GM18502 (cell line): ENCODE data around the gene CADM2.

Source experiments
- ATAC-seq: cut with Tn5 transposase; IDR thresholded peaks from one replicate; pipeline ENCODE4 v1.9.1; 2021; ENCODE audit warnings: mild to moderate bottlenecking; ENCODE audit not compliant: unreplicated experiment, poor library complexity

CADM2 gene

DNA sequence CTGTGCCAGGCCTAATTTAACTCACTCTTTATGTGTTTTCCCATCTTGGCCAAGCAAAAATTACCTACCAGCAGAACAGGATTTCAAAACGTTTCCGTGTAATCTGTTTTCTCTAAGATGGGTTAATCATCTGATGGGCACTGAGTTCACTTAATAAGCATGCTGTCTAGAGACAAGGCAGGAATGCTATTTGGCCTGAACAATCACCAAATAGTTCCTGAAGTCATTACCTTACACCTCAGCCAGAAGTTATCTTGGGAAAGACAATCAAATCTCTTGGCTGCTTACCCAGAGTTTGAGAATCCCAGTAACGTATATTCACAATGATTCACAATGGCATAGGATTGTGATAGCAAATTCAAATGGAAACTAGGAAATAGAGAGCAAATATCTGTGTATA, 779.1 kb downstream of the CADM2 start:
- ATAC-seq: no peak

DNA sequence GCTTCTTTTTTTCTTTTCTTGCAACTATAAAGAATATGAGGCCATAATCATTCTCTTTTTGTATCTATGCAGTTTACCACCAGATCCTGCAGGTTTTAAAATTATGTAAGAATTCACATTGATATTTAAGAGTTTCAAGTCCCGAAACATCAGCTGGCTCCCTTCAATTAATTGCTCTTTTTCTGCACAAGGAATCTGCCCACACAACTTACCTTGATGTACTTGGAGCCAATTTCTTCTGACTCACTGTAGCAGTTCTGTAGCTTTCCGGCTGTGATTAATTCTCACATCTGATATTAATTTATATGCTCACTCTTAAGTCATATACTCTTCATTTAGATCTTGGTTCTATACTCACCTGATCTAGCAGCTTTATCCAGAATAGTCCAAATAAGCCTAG, 781.8 kb downstream of the CADM2 start:
- no peak for ATAC-seq

DNA sequence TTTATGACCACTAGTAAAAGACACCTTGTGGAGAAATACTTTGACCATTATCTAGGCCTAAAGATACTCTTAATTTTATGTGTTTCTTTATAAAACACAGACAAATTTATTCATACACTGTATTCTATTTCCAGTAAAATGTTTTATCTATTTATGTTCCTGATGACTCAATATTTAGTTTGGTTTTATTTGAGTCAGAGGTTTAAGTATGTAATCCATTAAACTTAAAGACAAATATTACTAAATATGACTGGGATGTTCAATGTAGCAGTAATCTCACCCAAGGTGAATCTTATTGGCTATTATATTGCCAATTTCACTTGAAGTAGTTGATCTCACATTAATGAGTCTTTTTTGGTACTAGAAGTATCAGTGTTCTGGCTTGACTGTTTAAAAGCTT, 799.7 kb downstream of the CADM2 start:
- no peak for ATAC-seq

DNA sequence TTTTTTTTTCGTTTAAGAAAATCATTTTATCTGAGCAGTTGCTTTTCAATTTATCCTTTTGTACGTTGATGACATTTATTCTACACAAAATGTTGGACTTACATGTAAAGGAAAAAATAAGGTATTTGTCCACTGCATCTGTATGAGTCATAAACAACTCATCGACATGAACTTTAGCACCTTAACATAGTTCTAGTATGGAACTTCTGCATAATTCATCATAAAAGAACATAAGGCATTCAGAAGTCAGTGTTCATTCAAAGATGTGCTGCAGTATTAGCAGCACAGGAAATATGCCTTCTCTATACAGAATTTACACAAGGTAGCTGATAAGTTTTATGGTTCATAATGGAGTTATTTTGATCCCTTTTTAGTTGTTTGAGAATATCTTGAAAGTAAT, 801.6 kb downstream of the CADM2 start:
- ATAC-seq: no peak

DNA sequence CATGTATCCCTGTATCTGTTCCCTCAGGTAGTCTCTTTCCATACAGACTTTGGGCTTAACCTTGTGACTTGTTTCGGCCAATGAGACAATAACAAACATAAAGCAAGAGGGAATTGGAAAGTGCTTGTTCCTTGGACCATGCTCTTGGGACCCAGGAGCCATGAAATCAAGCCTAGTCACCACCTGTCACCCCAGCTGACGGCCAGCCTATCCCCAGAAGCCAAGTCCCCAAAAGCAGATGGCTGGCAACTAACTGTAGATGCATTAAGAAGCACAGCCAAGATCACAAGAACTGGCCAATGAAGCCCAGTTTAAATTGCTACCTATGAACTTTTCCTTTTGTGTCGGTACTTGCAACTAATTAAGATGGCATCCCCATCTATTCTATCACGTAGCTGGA, 822.0 kb downstream of the CADM2 start:
- ATAC-seq: no peak

DNA sequence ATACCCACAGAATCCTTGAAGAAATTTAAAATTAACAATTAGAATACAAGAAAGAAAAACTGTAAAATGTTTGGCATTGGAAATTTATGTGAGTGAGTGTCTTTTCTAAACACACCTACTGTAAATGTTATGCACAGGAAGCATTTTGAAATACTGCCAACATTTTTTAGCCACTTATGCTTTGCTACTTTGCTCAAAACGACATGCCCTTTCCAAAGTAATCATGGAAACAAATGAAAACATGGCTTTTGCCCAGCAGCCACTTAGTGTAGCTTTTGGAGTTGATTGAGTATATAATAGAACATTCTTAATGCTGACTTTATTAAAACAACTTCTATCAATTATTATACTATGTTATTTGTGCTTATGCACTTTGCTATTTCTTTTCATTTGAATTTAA, 823.0 kb downstream of the CADM2 start:
- ATAC-seq: no peak

DNA sequence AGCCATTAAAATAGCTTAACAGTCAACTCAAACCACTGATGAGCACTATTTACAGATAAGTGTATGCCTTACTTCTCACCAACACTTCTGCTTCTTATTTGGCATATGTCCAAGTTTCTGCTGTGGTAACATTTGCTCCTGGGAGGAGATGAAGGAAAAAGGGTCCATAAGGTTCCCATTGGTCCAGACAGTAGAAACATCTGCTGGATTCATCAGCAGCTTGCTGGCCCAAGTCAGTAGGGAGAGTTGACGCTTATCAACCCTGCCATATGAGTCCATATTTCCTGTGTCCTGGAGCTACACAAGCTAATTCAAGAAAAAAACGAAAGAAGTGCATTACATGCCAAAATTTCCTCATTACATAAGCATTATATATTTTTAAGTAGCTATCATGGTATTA, 824.5 kb downstream of the CADM2 start:
- no peak for ATAC-seq

DNA sequence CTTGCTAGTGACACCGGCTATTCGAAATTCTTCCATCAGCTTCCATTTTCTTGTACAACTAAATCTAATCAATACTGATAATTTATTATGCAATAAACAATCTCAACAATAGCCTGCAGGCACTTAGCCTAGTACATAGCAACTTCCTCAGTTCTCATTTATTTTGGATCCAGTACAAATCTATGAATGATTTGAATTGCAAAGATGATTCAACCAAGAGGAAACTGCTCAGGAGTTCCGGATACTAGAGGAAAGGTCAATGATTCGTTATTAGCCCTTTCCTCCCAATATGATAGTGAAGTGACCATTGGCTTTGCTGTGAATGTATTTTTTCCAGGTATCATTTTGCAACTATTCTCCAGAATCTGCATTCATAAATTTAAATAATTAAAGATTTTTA, 827.0 kb downstream of the CADM2 start:
- no peak for ATAC-seq

DNA sequence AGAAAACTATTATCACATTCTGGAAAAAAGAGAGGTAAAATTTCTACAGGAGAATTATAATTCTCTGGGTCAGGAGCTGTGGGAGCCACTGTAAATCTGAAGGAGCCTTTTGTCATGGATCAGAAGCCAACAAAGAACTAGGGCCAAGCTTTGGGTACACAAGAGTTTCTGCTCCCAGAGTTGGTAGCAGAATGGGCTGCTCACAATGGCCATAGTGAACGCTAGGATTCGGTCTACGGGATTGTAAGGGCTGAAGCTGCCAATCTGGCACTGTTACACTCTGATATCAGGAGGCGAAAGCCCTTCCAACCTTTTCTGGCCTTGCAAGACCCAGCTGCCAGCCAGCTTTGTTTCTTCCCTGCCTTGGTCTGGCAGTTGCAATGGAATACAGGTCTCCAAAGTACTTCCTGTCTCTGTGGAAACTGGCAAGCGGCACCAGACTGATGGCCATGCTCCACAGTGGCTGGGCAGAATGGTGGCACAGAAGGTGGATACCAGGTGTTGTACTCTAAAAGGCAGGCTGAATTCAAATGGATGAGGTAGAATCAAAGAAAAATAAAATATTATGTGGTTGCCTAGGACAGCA, 831.7 kb downstream of the CADM2 start:
- ATAC-seq: no peak

DNA sequence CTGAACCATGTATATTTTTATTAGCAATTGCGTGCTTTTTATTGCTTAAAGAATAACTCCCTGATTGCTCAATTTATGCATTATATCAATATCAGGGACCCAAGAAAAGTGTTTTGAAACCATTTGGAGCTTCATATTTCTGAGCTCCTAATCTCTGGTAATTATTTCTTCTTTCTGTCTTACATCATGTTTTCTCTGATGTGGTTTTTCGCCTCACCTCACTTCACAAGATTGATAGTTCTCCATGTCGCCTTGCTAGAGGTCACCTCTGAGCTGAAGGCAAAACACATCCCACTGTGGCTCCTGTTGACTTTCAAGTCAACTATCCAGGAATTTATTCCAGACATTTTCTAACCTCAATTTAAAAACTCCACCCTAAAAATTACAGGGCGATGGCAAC, 837.4 kb downstream of the CADM2 start:
- no peak for ATAC-seq

DNA sequence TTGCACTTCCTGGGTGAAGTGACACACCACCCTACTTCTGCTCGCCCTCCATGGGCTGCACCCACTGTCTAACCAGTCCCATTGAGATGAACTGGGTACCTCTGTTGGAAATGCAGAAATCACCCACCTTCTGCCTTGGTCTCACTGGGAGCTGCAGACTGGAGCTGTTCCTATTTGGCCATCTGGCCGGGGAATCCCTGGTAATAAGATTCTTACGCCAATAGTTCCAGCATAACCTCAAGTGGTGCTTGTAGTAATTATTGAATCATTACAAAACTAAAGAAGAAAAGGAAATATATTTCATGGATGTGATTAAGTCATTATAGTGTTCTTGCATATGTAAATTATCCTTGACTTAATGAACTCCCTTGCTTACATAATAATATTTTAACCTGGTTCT, 841.9 kb downstream of the CADM2 start:
- no peak for ATAC-seq

DNA sequence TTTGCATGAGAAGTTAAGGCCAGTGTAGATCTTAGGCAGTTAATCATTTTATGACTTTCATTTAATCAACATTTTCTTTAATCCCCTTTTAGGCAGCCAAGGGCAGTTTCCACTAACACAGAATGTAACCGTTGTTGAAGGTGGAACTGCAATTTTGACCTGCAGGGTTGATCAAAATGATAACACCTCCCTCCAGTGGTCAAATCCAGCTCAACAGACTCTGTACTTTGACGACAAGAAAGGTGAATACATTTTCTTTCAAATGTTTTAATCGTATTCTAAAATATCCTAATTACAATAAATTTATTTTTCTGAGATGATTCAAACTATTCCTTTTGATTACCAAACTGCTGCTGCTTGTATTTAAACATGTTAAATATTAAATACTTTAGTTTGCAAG, 843.2 kb downstream of the CADM2 start:
- ATAC-seq: no peak

DNA sequence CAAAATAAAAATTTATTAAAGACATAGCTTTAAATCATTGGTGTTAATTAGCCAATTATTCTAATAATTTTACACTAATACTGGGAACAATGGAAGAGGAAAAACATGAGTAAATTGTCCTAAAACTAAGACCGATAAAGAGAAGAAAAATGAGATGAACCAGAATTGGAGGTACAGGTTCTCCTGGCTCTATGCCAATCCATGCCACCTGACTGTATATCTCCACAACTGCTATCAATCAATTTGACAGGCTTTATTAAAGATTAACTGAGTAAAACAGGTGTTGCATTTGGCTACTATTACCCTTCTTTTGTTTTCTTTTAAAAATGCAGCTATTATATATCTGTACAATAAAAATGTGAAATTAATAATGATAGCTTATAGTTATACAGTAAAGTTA, 850.0 kb downstream of the CADM2 start:
- ATAC-seq: no peak

DNA sequence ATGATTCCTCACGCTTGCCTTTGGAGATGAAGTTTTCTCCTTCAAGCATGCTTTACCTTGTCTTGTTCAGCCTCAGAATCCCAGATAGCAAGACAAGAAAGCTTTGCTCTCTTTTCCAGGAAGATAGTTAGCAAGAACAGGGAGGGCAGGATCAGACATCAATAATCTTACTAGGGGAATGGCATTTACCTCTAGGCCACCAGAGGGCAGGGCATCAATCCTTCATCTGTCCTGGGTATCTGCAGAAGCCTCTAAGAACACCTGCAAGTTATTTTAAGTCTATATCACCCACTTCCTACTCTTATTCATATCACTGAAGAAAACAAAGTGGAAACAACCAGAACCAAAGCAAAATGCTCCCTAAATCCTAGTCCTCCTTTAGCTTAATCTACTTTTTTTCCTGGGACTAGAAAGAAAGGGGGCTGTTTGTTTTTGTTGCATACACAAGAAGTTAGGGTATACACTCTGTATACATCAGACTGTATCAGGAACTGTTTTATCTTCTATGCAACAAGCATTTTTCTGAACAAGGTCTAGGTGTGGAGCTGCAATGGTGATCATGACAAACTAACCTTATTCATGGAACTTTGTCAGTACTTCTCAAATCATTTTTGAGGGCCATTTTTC, 862.5 kb downstream of the CADM2 start:
- ATAC-seq: peak; percentile 89

DNA sequence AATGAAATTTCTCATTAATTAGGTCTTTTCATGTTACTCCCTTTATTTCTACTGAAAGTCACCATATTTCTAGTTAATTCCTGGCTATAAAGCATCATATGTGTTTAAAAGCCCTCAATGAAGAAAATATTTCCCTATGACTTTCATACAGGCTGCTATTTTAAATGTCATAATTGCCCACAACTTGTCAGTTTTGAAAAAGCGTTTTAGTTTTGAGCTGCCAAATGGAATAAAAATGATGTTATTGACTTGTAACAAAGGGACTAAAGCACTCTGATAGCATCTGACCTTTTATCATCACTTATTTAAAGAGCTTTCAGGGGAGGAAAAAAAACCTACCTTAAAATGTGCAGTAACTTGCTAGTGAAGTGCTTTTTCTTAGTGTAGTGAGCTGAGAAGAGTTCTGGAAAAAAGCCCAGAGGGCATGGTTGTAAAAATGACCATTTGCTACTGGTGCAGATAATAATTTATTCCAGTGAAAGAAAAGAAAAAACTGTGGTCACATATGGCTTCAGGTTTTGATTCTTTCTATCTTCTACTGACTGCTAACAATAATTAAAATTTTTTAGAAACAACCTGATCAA, 877.2 kb downstream of the CADM2 start:
- no peak for ATAC-seq

DNA sequence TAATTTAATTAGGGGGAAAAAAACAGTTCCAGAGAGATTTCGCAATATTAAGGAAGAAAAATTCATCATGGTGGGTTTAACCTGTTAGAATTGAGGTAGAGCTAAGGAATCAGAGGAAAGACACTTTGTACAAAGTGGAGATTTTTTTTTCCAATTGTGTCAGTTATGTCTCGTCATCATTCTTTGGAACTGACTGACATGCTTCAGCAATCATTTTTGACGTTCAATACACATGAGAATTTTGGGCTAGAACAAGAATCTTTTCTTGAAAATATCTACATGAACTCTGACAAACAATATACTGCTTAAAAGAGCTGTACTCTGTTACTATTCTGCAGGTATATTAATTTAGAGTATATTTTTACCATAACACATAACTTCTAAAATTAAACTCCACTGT, 878.6 kb downstream of the CADM2 start:
- ATAC-seq: no peak

DNA sequence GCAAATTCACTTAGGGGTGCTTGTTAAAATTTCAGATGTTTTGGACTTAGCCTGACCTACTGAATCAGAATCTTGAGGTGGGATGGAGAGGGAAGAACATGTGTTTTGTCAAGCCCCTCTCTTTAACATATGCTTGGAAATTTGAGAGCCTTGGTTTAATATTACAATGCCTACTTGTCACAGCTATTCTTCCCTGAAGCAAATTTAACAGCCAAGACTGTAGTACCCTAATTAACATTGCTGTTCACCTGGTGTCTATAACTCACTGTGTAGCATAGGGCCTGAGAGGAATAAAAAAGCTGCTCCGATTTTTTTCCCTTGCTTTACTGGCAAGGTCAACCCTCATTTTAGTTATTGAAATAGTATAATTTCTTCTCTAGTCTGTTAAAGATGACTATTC, 880.1 kb downstream of the CADM2 start:
- no peak for ATAC-seq

DNA sequence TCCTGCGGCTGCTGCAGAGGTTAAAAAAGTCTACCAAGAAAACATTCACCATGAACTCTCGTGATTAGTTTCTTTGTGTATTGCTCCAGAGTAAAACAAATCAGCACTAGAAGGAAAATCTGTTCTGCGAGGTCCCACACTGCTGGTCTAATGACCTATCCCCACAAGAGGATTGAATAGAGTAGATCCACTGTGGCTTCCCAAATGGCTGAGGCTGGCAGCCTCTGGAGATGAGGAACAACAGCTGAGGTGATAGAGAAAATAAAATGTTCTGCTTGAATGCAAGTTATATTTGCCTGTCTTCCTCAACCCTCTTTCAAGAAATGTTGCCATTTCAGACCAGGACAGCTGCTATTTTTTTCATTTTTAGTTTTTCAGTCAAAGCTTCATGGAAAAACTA, 883.3 kb downstream of the CADM2 start:
- no peak for ATAC-seq

DNA sequence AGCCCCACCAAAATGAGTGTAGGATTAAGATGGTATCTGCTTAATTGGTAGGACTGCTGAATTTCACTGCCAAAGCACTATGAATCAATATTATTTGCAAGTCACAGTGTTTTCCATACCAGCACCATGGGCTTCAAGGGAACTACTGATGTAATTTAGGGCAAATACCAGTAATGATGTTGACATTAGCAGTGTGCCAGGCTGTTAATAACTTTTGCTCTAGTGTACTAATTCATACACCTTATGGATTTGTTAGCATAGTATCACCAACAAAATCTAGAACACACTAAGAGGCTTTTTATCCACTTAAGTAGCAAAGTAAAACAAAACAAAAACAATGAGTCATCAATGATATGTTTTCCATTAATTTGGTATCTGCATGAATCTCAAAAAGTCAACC, 888.2 kb downstream of the CADM2 start:
- ATAC-seq: no peak

DNA sequence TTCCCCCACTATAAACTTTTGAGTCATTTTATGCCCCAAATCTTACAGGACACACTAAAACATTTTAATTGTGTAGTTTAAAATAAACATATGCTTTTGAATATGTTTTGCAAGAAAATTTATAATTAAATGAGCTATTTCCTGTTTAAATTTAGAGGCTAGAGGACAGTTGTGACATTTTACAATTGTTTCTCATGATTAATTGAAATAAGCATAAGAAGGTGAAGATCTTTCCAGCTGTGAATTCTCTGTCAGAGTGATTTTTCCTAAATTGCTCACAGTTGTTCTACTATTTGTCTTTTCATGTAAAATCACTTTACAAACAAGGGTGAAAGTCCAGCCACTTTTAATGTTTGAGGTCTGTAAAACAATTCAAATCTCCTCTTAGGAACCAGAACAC, 892.3 kb downstream of the CADM2 start:
- no peak for ATAC-seq

DNA sequence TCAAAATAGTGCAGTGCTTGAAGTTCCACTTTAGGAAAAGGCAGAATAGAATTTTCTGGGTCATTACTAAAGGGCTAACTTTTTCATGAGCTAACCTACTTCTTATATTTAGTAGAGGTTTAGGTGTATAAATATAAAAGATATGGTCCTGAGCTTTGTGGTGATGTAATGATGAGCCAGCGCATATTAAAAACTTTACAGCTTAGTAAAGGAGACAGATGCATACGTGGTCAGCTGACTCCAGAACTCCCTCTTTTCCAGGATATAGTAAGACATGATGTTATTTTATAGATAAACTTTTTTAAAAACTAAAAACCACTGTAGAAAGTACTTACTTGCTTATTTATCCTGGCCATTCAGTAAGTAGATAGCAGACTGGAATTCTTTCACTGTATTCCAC, 895.0 kb downstream of the CADM2 start:
- no peak for ATAC-seq

DNA sequence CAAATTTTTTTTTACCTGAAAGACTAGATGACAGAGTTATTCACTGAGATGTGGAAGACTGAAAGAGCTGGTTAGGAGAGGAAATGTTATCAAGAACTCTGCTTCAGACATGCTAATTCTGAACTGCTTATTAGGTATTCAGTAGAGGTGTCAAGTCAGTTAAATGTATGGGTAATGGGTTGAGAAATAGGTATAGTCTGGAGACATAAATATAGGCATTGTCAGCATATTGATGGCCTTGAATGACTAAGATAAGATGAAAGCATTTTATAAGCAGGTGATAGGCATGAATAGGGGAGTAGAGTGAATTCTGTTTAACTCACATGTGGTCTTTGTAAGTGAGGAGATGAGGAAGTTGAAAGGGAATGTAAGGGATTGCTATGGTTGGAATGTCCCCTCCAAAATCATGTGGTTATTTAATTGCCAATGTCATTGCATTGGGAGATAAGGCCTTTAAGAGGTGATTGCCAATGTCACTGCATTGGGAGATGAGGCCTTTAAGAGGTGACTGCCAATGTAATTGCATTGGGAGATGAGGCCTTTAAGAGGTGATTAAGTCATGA, 904.2 kb downstream of the CADM2 start:
- no peak for ATAC-seq
